Left lung (tissue), 10 donors: Measurements from ENCODE around the gene CD6. TPM values are rescaled to one million over a fixed set of nuclear protein-coding genes. Genes with fewer than 3 reads are reported as not detected.

ENCODE experiments used
- ATAC-seq: fragments of 200-7000 bp; cut with Tn5 transposase; one replicate; pipeline ENCODE4 v1.9.1; 2020; ENCODE audit warnings: moderate library complexity
- DNase-seq, 4 donors: peaks; one replicate each; pipeline ENCODE4 v3.0.0-alpha.2; 2013 to 2020
- H3K27ac ChIP-seq, 2 donors: fragments of 200-600 bp; sonication (generic) in 1 of 2; one replicate each; pipeline versions ENCODE4 v1.5.0 to v1.8.0; 2020 to 2021
- H3K27me3 ChIP-seq, 2 donors: fragments of 200-600 bp; sonication (generic) in 1 of 2; one replicate each; pipeline versions ENCODE4 v1.5.0 to v1.8.0; 2020 to 2021
- H3K36me3 ChIP-seq, 2 donors: fragments of 200-600 bp; sonication (generic) in 1 of 2; one replicate each; pipeline versions ENCODE4 v1.5.0 to v1.8.0; 2020 to 2021
- H3K4me1 ChIP-seq, 2 donors: fragments of 200-600 bp; one replicate each; pipeline ENCODE4 v1.8.0; 2021
- H3K4me3 ChIP-seq, 2 donors: fragments of 200-600 bp; sonication (generic) in 1 of 2; one replicate each; pipeline versions ENCODE4 v1.5.0 to v1.8.0; 2020 to 2021; ENCODE audit warnings: mild to moderate bottlenecking in 1 of 2
- H3K9me3 ChIP-seq, 2 donors: fragments of 200-600 bp; sonication (generic) in 1 of 2; one replicate each; pipeline versions ENCODE4 v1.5.0 to v1.8.0; 2020 to 2021
- intact Hi-C, 2 donors: fragments of 100-400 bp; cut with DNase I; formaldehyde crosslinking; loops; one replicate each; pipeline versions ENCODE4 v1.11.2 to v1.14.2; 2022
- polyA plus RNA-seq, 6 donors: library from polyadenylated mRNA; unstranded; fragments of 120-200 nt; gene quantifications; one replicate each; pipeline ENCODE4 v1.2.1, GENCODE V29; 2013; ENCODE audit not compliant: insufficient read length in 6 of 6
- total RNA-seq, 2 donors: library from RNA; stranded (reverse); fragmentation: NEBNext Ultra II Directional; extraction: Animal tissue kit (Norgen Biotek cat#: 25700); gene quantifications; one replicate each; pipeline ENCODE4 v1.2.1, GENCODE V29; 2021
- TF ChIP-seq, protein P1 (sequence below), 2 donors: fragments of 200-600 bp; sonication (generic) in 1 of 2; IDR thresholded peaks; one replicate each; pipeline versions ENCODE4 v1.5.0 to v1.8.0; 2021; ENCODE audit warnings: antibody characterized with exemption in 2 of 2
- donor health status: DM: no; HTN: yes; CAD: no.
- donor health status: DM: no; HTN: no; CAD: no.

Gene CD6
- total and polyA plus RNA-seq, 8 donors = 0.66 to 6.3 (median 1.7) TPM

DNA sequence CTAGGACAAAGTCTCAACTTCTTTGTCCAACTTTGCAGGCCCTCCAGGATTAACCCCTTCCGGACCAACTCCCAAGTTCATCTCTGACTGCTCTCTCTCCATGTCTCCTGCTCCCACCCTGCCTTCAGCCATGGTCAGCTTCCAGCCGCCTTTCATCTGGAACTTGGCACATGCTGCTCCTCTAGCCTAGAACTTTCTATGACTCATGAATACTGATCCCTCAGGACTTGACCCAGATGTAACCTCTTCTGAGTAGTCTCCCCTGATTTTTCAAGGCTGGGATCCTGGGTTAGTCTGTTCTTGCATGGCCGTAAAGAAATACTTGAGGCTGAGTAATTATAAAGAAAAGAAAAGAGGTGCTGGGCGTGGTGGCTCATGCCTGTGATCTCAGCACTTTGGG lies 14.3 kb upstream of the CD6 start:
- intact Hi-C loops = no loop called here

DNA sequence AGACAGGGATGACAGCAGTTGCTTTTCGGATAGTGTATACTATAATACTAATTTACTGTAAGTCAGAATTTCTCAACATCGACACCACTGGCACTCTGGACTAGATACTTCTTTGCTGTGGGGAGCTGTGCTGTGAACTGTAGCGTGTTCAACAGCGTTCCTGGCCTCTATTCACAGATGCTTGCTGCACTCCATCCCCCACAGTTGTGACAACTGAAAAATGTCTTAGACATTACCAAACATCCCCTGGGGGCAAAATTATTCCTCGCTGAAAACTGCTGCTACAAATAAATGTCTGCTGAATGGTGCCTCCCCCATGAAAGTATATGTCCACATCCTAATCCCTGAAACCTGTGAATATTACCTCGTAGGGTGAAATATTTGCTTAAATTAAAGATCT lies 12.0 kb upstream of the CD6 start:
- H3K4me1 ChIP-seq = peaks cover 0 to 13% of the 10 kb centered on the region in 2 donors
- no peak for DNase-seq
- no peak overlapping the region for H3K4me3 ChIP-seq
- H3K27ac ChIP-seq = no peak overlapping the region
- H3K9me3 ChIP-seq = no peaks in the 10 kb centered on the region
- no peak for ATAC-seq
- intact Hi-C loops = no loop called here
- no peaks in the 10 kb centered on the region for H3K36me3 ChIP-seq
- TF ChIP-seq, protein P1, sequence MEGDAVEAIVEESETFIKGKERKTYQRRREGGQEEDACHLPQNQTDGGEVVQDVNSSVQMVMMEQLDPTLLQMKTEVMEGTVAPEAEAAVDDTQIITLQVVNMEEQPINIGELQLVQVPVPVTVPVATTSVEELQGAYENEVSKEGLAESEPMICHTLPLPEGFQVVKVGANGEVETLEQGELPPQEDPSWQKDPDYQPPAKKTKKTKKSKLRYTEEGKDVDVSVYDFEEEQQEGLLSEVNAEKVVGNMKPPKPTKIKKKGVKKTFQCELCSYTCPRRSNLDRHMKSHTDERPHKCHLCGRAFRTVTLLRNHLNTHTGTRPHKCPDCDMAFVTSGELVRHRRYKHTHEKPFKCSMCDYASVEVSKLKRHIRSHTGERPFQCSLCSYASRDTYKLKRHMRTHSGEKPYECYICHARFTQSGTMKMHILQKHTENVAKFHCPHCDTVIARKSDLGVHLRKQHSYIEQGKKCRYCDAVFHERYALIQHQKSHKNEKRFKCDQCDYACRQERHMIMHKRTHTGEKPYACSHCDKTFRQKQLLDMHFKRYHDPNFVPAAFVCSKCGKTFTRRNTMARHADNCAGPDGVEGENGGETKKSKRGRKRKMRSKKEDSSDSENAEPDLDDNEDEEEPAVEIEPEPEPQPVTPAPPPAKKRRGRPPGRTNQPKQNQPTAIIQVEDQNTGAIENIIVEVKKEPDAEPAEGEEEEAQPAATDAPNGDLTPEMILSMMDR (IDR thresholded peaks at IDR 0.05) = no peak
- peaks cover 0 to 32% of the 10 kb centered on the region in 2 donors for H3K27me3 ChIP-seq

More for the DNA sequence above, 14.3 kb upstream of the CD6 start:
- Histone ChIP-seq H3K27ac (no peak overlapping the region), H3K4me1 (peaks cover 3 to 36% of the 10 kb centered on the region in 2 donors), H3K36me3 (no peaks in the 10 kb centered on the region), H3K4me3 (no peak overlapping the region), H3K27me3 (peaks cover 0 to 30% of the 10 kb centered on the region in 2 donors), H3K9me3 (no peaks in the 10 kb centered on the region)
- DNase-seq = no peak
- no peak for ATAC-seq
- TF ChIP-seq, protein P1 (IDR thresholded peaks at IDR 0.05) = no peak

DNA sequence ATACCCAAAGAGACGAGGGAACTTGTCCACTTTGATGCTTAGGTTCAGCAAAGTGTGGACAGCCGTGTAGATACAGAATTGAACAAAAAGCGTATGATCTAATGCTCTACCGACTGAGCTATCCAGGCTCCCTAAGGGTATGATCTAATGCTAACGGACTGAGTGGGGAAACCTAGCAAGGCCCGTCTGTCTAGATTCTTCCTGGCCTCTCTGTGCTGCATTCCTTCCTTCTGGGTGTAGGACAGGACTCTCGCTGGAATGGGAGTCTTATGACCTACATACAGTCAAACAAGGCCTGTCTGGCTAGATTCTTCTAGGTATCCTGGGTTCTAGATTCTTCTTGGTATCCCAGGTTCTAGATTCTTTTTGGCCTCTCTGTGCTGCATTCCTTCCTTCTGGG lies 11.1 kb upstream of the CD6 start:
- H3K36me3 ChIP-seq = no peaks in the 10 kb centered on the region
- DNase-seq = no peak
- TF ChIP-seq, protein P1 (IDR thresholded peaks at IDR 0.05) = no peak
- H3K4me1 ChIP-seq = peaks cover 0 to 7% of the 10 kb centered on the region in 2 donors
- H3K27me3 ChIP-seq = peaks cover 0 to 32% of the 10 kb centered on the region in 2 donors
- H3K9me3 ChIP-seq = no peaks in the 10 kb centered on the region
- ATAC-seq = no peak
- H3K27ac ChIP-seq = no peak overlapping the region
- intact Hi-C loops = no loop called here
- no peak overlapping the region for H3K4me3 ChIP-seq

DNA sequence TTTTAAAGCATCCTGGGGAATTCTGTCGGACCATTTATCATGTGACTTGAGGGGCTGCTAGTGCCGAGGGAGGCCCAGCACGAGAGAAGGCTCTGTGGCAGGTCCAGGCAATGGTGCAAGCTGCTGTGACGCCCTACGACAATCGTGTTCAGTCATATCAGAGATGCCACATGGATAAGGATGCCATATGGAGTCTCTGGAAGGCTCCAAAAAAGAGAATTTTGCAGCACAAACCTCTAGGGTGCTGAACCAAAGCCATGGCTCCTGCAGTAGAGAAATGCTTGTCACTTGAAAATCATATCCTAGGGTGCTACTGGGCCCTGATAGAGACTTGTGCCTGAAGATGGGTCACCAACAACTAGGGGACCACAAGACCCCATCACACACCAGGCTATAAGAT lies 6.7 kb upstream of the CD6 start:
- Histone ChIP-seq H3K9me3 (peaks cover 0 to 8% of the 10 kb centered on the region in 2 donors), H3K36me3 (no peaks in the 10 kb centered on the region), H3K4me3 (no peak overlapping the region), H3K4me1 (no peaks in the 10 kb centered on the region), H3K27me3 (peaks cover 0 to 26% of the 10 kb centered on the region in 2 donors), H3K27ac (no peak overlapping the region)
- TF ChIP-seq, protein P1 (IDR thresholded peaks at IDR 0.05) = no peak
- no peak for DNase-seq
- ATAC-seq = no peak
- intact Hi-C loops = no loop called here

DNA sequence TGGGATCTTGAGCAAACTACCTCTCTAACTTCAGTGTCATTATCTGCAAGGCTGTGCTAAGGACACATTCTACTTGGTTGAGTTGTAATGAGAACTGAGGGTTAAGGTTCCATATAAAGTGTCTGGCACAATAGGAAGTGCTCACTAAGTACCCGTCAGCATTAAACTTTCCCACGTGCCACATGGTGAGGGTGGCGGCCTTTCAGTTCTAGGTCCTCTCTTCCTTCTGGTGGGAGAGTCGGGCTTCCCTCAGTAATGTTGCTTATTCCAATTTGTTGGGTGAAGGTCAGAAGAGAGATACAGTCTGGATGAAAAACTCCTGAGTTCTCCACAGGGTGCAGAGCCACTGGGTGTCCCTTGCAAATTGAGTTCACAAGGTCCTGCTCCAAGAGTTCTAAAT lies 4.6 kb upstream of the CD6 start:
- H3K27ac ChIP-seq = no peak overlapping the region
- H3K9me3 ChIP-seq = peaks cover 0 to 8% of the 10 kb centered on the region in 2 donors
- H3K27me3 ChIP-seq = peaks cover 0 to 17% of the 10 kb centered on the region in 2 donors
- intact Hi-C loops = no loop called here
- no peaks in the 10 kb centered on the region for H3K36me3 ChIP-seq
- no peak for DNase-seq
- H3K4me3 ChIP-seq = no peak overlapping the region
- ATAC-seq = peak; percentile 44
- TF ChIP-seq, protein P1 (IDR thresholded peaks at IDR 0.05) = no peak
- H3K4me1 ChIP-seq = peaks cover 0 to 6% of the 10 kb centered on the region in 2 donors
